HL-60/S4 (cell line): ENCODE measurements around the gene EPS8L3.
"Not testable (repeated sequence)": the region's sequence is repeated elsewhere in the genome, so short reads cannot be mapped to it uniquely, and the experiment has no call there.

ENCODE experiments used
- in situ Hi-C: fragments of 300-500 bp; cut with MboI; formaldehyde crosslinking; loops from 2 replicates; pipeline ENCODE4 v1.14.3; 2022; ENCODE audit warnings: low sequenced_read_pairs

The EPS8L3 gene

DNA sequence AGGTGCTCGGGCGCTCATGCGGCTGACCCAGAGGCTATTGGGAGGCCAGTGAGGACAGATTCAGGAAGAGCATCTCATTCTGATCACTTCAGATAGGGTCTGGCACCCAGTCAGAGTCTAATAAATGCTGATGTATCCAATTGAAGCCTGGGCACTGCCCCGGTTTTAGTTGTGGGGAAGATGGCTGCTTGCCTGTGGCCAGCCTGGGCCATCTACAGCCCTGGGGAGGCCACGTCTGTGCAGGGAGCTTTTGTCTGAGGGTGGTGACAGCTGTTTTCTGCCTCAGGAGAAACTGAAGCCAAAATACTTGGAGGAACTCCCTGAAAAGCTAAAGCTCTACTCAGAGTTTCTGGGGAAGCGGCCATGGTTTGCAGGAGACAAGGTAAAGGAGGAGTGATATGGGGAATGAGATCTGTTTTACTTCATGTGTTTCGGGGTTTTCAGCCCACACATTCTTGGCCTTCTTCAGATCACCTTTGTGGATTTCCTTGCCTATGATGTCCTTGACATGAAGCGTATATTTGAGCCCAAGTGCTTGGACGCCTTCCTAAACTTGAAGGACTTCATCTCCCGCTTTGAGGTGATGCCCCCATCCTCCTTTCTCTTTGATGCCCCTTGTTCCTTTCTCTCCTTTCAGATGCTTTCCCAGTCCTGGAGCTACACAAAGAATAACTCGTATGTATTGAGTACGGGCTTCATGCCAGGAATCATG lies 48.9 kb downstream of the EPS8L3 start:
- in situ Hi-C loops, result no loop called here

DNA sequence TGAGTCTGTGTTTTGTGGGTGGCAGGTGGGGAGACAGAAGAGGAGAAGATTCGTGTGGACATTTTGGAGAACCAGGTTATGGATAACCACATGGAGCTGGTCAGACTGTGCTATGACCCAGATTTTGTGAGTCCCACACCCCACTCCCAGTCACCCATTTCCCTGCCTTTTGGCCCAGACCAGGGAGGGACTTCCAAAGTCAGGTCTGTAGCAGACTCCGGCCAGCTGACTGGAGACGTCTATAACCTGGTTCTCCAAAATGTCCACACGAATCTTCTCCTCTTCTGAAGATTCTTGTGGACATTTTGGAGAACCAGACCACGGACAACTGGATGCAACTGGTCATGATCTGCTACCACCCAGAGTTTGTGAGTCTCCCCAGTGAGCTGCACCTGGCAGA lies 50.1 kb downstream of the EPS8L3 start:
- in situ Hi-C loops, result no loop called here

DNA sequence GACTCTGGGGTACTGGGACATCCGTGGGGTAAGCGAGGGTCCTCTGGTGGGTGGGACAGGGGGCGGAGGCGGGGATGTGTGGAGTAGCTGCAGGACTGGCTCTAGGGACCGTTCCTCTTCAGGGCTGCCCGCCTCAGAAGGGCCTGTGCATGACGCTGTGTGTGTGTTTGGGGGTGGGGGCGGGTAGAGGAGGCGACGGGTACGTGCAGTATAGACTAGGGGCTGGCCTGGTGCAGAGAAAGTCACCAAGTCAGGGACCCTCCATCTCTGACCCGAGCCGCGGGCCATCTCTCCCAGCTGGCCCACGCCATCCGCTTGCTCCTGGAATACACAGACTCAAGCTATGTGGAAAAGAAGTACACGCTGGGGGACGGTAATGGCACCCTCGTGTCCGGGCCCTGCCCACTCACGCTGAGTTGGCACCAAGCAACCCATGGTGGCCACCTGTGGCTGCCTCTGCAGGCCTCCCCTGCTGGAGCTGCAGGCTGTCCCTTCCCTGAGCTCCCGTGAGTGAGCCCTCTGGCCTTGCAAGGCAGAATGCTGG lies 51.3 kb downstream of the EPS8L3 start:
- in situ Hi-C loops, result no loop called here

DNA sequence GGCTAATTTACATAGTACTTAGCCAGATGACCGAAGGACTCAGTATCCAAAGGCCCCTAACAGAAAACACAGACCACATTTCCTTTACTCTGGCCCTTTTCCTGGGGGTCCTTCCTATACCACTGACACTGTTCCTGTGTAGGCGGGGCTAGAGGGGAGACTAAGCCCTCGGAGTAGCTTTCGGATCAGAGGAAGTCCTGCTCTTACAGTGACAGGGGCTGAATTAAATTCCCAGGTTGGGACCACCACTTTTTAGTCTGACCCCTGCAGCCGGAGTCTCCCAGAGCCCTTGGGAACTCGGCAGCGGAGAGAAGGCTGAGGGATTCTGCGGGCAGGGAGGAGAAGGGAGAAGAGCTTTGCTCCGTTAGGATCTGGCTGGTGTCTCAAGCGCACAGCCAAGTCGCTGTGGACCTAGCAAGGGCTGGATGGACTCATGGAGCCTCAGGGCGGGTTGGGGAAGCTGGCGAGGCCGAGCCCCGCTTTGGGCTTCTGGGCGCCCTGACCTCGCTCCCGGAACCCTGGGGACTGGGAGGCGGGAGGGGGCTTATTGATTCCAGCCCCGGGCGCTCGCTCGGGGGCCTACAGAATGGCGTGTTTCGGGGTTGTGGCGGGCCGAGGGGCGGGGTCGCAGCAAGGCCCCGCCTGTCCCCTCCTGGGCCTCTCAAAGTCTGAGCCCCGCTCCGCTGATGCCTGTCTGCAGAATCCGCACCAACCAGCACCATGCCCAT lies 52.0 kb downstream of the EPS8L3 start, which contains the start of gene GSTM5:
TSS of gene GSTM5 (plus strand) at position 659 of the 728 bp plus-strand sequence. CDS start at position 721, 62 bp downstream.
- in situ Hi-C loops, result not testable (repeated sequence)

DNA sequence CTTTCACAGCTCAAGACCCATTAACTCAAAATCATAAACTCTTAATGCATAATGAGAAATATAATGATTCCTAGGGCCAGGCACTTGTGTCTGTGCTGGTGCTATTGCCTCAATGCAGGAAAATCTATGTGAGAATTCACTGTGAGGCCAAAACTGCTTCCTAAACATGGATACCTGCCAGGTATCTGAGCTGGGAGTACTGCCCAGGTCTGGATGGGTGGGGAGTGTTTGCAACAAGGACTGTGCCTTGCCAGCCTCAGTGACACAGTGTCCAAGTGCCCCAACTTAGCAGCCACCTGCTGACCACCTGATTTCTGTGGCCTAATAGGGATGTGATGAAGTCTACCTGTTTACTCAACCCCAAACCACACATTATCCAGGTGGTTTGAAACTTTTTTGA lies 53.9 kb downstream of the EPS8L3 start:
- in situ Hi-C loops, result not testable (repeated sequence)

DNA sequence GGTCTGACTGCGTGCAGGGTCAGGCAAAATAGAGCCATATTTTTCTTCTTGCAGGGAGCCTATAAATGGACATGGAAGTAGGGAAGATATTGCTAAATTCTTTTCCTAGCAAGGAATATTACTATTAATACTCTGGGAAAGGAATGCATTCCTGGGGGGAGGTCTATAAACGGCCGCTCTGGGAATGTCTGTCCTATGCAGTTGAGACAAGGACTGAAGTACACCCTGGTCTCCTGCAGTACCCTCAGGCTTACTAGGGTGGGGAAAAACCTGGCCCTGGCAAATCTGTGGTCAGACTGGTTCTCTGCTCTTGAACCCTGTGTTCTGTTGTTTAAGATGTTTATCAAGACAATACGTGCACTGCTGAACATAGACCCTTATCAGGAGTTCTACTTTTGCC lies 54.8 kb downstream of the EPS8L3 start:
- in situ Hi-C loops, result not testable (repeated sequence)

DNA sequence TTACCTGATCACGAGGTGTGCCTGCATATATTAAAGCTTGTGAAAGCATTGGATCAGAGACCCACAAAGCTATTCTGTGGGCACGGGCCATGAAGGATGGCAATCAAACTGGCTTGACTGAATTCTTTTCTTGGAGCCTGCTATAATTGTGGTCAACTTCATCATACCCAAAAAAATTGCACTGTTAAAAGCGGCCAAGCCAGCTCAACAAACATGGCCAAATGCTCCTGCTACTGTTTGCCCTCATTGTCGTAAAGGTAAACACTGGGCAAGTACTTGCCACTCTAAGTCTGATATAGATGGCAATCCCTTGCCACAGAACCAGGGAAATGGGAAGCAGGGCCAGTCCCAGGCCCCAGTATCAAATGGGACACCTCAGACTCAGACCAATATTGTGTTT lies 58.3 kb downstream of the EPS8L3 start:
- in situ Hi-C loops, result no loop called here

DNA sequence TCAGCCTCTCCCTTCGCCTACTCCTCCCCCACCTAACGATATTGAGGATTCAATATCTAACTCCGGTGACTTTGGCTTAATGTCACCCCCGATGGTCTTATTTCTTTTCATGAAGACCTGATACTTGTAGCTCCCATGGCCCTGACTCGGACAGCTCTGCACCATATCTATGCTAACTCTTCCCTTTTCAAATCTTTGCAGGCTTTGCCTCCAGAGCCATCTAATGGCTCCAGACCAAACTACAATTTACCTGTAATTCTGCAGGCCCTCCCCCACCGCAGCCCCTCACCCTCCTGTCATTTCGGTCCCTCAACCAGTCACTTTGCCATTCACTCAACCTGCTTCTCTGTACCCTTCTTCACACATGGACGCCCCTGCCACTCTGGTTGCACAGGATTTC lies 59.5 kb downstream of the EPS8L3 start:
- in situ Hi-C loops, result no loop called here

DNA sequence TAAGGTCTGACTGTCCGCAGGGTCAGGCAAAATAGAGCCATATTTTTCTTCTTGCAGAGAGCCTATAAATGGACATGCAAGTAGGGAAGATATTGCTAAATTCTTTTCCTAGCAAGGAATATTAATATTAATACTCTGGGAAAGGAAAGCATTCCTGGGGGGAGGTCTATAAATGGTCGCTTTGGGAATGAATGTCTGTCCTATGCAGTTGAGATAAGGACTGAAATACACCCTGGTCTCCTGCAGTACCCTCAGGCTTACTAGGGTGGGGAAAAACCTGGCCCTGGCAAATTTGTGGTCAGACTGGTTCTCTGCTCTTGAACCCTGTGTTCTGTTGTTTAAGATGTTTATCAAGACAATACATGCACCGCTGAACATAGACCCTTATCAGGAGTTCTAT lies 60.8 kb downstream of the EPS8L3 start:
- in situ Hi-C loops, result not testable (repeated sequence)
